Panc1 (cell line): ENCODE results near the gene RCCD1. TPM values are rescaled to one million over a fixed set of nuclear protein-coding genes. Genes with fewer than 3 reads are reported as not detected.
"Not testable (repeated sequence)": the region's sequence is repeated elsewhere in the genome, so short reads cannot be mapped to it uniquely, and the experiment has no call there.

Source experiments
- ATAC-seq: fragments of 200-7000 bp; cut with Tn5 transposase; 2 replicates; pipeline ENCODE4 v1.9.1; 2020; ENCODE audit warnings: mild to moderate bottlenecking, moderate library complexity
- BruUV-seq: library from RNA; stranded (reverse); fragments of 400-500 nt; replicated peaks from 2 replicates; lab custom pipeline; 2021; lab: Mats Ljungman, UMichigan
- CTCF ChIA-PET: fragments of 300-600 bp; sonication (Branson Sonifier 250); formaldehyde crosslinking; loops from one replicate; lab custom pipeline; 2022; ENCODE audit warnings: antibody characterized with exemption; lab: Charles Lee
- POLR2A ChIA-PET: fragments of 300-600 bp; sonication (Branson Sonifier 250); formaldehyde crosslinking; loops from one replicate; lab custom pipeline; 2022; ENCODE audit warnings: antibody characterized with exemption; lab: Charles Lee
- DNase-seq: peaks from one replicate; pipeline ENCODE4 v3.0.0-alpha.2; 2010; ENCODE audit warnings: low read depth, low spot score
- H3K27ac ChIP-seq: 2 replicates; pipeline ENCODE4 v1.5.1; 2011; ENCODE audit warnings: mild to moderate bottlenecking, low read length, inconsistent platforms
- H3K27me3 ChIP-seq: fragments of 200-500 bp; sonication (Bioruptor generic); 2 replicates; pipeline ENCODE4 v1.6.0; 2014; ENCODE audit warnings: low read length, inconsistent platforms; ENCODE audit not compliant: control insufficient read depth, insufficient read depth
- H3K36me3 ChIP-seq: fragments of 200-500 bp; sonication (Bioruptor generic); 2 replicates; pipeline ENCODE4 v1.5.1; 2014; ENCODE audit warnings: inconsistent platforms, mild to moderate bottlenecking, low read length, moderate library complexity; ENCODE audit not compliant: control insufficient read depth, insufficient read depth
- H3K4me1 ChIP-seq: 2 replicates; pipeline ENCODE4 v1.5.1; 2011; ENCODE audit warnings: inconsistent platforms, mild to moderate bottlenecking, low read length, moderate library complexity; ENCODE audit not compliant: control insufficient read depth, insufficient read depth
- H3K4me3 ChIP-seq, 2 experiments: 2 replicates each; pipeline ENCODE4 v1.5.1; 2011 to 2012; ENCODE audit warnings: low read depth in 2 of 2, low read length in 2 of 2, mild to moderate bottlenecking in 2 of 2, inconsistent platforms in 1 of 2, moderate library complexity in 1 of 2
- H3K9me3 ChIP-seq: fragments of 200-500 bp; sonication (Bioruptor generic); 2 replicates; pipeline ENCODE4 v1.5.1; 2014; ENCODE audit warnings: low read depth, mild to moderate bottlenecking, inconsistent platforms, low read length, moderate library complexity; ENCODE audit not compliant: control insufficient read depth, insufficient read depth
- CTCF ChIP-seq: fragments of 450-650 bp; IDR thresholded peaks from 2 replicates; pipeline ENCODE4 v1.5.1; 2017; ENCODE audit warnings: mild to moderate bottlenecking
- POLR2AphosphoS5 ChIP-seq: IDR thresholded peaks from 2 replicates; pipeline ENCODE4 v1.6.1; 2012; ENCODE audit warnings: mild to moderate bottlenecking, low read depth, low read length, moderate library complexity
- SIN3A ChIP-seq: IDR thresholded peaks from 2 replicates; pipeline ENCODE4 v1.6.1; 2012; ENCODE audit warnings: low read depth, mild to moderate bottlenecking, low read length, moderate library complexity, borderline replicate concordance; ENCODE audit not compliant: insufficient read depth
- TCF7L2 ChIP-seq: IDR thresholded peaks from 2 replicates; pipeline ENCODE4 v1.6.1; 2011; ENCODE audit warnings: mild to moderate bottlenecking, low read depth, low read length, inconsistent platforms
- in situ Hi-C: cut with HindIII; loops from 2 replicates; pipeline ENCODE4 v1.10.0; 2016; ENCODE audit warnings: low sequenced_read_pairs, low pct_unique_long_range_greater_than_20kb
- intact Hi-C: fragments of 100-400 bp; cut with micrococcal nuclease; formaldehyde crosslinking; loops from one replicate; pipeline ENCODE4 v1.10.0; 2022; ENCODE audit not compliant: unreplicated experiment
- total RNA-seq: library from RNA; stranded (reverse); gene quantifications from one replicate; pipeline ENCODE4 v1.2.1, GENCODE V29; 2021; ENCODE audit not compliant: unreplicated experiment
- TF ChIP-seq, protein P1 (sequence below), 2 experiments: IDR thresholded peaks; 2 replicates each; pipeline ENCODE4 v1.6.1; 2011 to 2012; ENCODE audit warnings: low read depth in 2 of 2, control low read depth in 1 of 2, low read length in 1 of 2, mild to moderate bottlenecking in 1 of 2, moderate library complexity in 1 of 2; ENCODE audit not compliant: insufficient read depth in 1 of 2

RCCD1 gene
- total RNA-seq, 1 experiment from 2014 or later = 23.6 TPM

DNA sequence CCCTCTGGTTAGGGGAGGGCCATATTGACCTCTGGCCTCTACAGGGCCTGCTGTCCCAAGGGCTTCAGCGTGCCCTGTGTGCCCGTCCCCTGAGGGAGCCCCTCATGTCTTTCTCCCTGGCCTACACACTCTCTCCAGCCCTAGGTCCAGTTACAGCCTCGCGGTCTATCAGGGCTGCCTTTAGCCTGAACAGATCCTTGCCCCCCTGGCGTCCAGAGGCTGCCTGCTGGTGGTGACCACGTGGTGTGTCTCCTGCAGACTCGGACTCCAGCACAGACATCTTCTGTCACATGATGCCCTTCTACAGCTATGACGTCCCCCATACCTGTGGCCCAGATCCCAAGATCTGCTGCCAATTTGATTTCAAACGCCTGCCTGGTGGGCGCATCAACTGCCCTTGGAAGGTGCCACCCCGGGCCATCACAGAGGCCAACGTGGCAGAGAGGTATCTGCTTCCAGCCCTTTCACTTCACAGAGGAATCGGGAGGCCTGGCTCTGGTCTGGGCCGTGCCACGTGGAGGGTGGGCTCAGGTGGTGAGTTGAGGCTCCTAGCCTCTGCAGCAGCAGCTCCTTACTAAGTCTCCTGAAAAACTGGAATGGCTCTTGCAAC is 47.5 kb upstream of the RCCD1 start:
- in situ Hi-C loops (no loop called here), intact Hi-C loops (no loop called here)
- DNase-seq = no peak
- Histone ChIP-seq H3K36me3 (peaks cover 10% of the 10 kb centered on the region; the same call in 1 of the 2 replicates), H3K4me1 (peaks cover 6% of the 10 kb centered on the region), H3K27ac (no peak overlapping the region), H3K9me3 (no peaks in the 10 kb centered on the region), H3K27me3 (no peaks in the 10 kb centered on the region), H3K4me3 (no peak overlapping the region)
- POLR2A ChIA-PET = no interaction called here
- CTCF ChIA-PET = no interaction called here
- TF ChIP-seq POLR2AphosphoS5 = no peak
- TF ChIP-seq CTCF = no peak
- no peak for TF ChIP-seq SIN3A
- TF ChIP-seq, protein P1, sequence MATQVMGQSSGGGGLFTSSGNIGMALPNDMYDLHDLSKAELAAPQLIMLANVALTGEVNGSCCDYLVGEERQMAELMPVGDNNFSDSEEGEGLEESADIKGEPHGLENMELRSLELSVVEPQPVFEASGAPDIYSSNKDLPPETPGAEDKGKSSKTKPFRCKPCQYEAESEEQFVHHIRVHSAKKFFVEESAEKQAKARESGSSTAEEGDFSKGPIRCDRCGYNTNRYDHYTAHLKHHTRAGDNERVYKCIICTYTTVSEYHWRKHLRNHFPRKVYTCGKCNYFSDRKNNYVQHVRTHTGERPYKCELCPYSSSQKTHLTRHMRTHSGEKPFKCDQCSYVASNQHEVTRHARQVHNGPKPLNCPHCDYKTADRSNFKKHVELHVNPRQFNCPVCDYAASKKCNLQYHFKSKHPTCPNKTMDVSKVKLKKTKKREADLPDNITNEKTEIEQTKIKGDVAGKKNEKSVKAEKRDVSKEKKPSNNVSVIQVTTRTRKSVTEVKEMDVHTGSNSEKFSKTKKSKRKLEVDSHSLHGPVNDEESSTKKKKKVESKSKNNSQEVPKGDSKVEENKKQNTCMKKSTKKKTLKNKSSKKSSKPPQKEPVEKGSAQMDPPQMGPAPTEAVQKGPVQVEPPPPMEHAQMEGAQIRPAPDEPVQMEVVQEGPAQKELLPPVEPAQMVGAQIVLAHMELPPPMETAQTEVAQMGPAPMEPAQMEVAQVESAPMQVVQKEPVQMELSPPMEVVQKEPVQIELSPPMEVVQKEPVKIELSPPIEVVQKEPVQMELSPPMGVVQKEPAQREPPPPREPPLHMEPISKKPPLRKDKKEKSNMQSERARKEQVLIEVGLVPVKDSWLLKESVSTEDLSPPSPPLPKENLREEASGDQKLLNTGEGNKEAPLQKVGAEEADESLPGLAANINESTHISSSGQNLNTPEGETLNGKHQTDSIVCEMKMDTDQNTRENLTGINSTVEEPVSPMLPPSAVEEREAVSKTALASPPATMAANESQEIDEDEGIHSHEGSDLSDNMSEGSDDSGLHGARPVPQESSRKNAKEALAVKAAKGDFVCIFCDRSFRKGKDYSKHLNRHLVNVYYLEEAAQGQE (IDR thresholded peaks at IDR 0.05; ENCODE audit: insufficient read depth in 1 of 2, low read depth in 2 of 2, low read length in 1 of 2) = no peak
- no peak for TF ChIP-seq TCF7L2
- no peak for ATAC-seq
- BruUV-seq = no TSS peak

GRCh38 chr15:90907838-90908507 is 46.7 kb upstream of the RCCD1 start:
- ChIA-PET CTCF (no interaction called here), POLR2A (no interaction called here)
- Histone ChIP-seq H3K27me3 (no peaks in the 10 kb centered on the region), H3K4me1 (peaks cover 6% of the 10 kb centered on the region), H3K4me3 (no peak overlapping the region), H3K36me3 (peaks cover 10% of the 10 kb centered on the region; the same call in 1 of the 2 replicates), H3K27ac (no peak overlapping the region), H3K9me3 (no peaks in the 10 kb centered on the region)
- DNase-seq (no peak), ATAC-seq (no peak)
- in situ Hi-C loops = no loop called here
- intact Hi-C loops = no loop called here
- no TSS peak for BruUV-seq
- TF ChIP-seq SIN3A = no peak
- TF ChIP-seq, protein P1 (IDR thresholded peaks at IDR 0.05; ENCODE audit: insufficient read depth in 1 of 2, low read depth in 2 of 2, low read length in 1 of 2) = no peak
- no peak for TF ChIP-seq TCF7L2
- TF ChIP-seq CTCF = no peak
- no peak for TF ChIP-seq POLR2AphosphoS5

- H3K36me3 ChIP-seq, ATAC-seq, H3K27me3 ChIP-seq, in situ Hi-C loops, BruUV-seq, H3K27ac ChIP-seq, DNase-seq, CTCF ChIA-PET, H3K9me3 ChIP-seq, intact Hi-C loops, H3K4me1 ChIP-seq, H3K4me3 ChIP-seq: not testable (repeated sequence)
- POLR2A ChIA-PET = interaction anchor here (0.5 kb wide), 1 partner anchor 195 kb away, joined by 3 read pairs; no protein-coding TSS in a partner anchor
Observed at GRCh38 chr15:90909449-90909848, 45.2 kb upstream of the RCCD1 start.
